WI38 (cell line): ENCODE data around the gene TMEM60.
"Not testable (repeated sequence)": the region's sequence is repeated elsewhere in the genome, so short reads cannot be mapped to it uniquely, and the experiment has no call there.

ENCODE experiments used
- H3K4me3 ChIP-seq: 2 replicates; pipeline ENCODE4 v1.5.1; 2011; ENCODE audit warnings: low read depth, mild to moderate bottlenecking, control low read depth, low read length
- CTCF ChIP-seq: IDR thresholded peaks from 2 replicates; pipeline ENCODE4 v1.5.1; 2012; ENCODE audit warnings: low read depth, mild to moderate bottlenecking, control low read depth, low read length

Gene TMEM60

GRCh38 chr7:77788327-77788902 is 9.8 kb downstream of the TMEM60 start:
- no peak for TF ChIP-seq CTCF
- no peak overlapping the region for H3K4me3 ChIP-seq

- TF ChIP-seq CTCF, result no peak
- H3K4me3 ChIP-seq, result no peak overlapping the region
These were observed 11.5 kb downstream of the TMEM60 start for GRCh38 chr7:77786741-77787140.

- no peak for TF ChIP-seq CTCF
- no peak overlapping the region for H3K4me3 ChIP-seq
These were observed 12.2 kb downstream of the TMEM60 start for GRCh38 chr7:77786018-77786417.

- not testable (repeated sequence) for H3K4me3 ChIP-seq
These were observed 13.8 kb downstream of the TMEM60 start for GRCh38 chr7:77784426-77784825.

GRCh38 chr7:77783545-77783944 is 14.7 kb downstream of the TMEM60 start:
- H3K4me3 ChIP-seq, result no peak overlapping the region
- TF ChIP-seq CTCF, result no peak

- no peak overlapping the region for H3K4me3 ChIP-seq
- TF ChIP-seq CTCF, result no peak
These were observed 15.1 kb downstream of the TMEM60 start for GRCh38 chr7:77783111-77783510.

- no peak for TF ChIP-seq CTCF
- no peak overlapping the region for H3K4me3 ChIP-seq
These were observed 15.9 kb downstream of the TMEM60 start for GRCh38 chr7:77782383-77782782.

GRCh38 chr7:77778535-77778934 is 19.7 kb downstream of the TMEM60 start:
- no peak for TF ChIP-seq CTCF
- no peak overlapping the region for H3K4me3 ChIP-seq
